ENCODE measurements around the gene NSMCE4A. TPM values are rescaled to one million over a fixed set of nuclear protein-coding genes. Genes with fewer than 3 reads are reported as not detected.

Gene NSMCE4A
- polyA plus RNA-seq, 1 donor (not counting 4 experiments of a cell fraction or from before 2014, with no cell fraction given) = 52.0 TPM

DNA sequence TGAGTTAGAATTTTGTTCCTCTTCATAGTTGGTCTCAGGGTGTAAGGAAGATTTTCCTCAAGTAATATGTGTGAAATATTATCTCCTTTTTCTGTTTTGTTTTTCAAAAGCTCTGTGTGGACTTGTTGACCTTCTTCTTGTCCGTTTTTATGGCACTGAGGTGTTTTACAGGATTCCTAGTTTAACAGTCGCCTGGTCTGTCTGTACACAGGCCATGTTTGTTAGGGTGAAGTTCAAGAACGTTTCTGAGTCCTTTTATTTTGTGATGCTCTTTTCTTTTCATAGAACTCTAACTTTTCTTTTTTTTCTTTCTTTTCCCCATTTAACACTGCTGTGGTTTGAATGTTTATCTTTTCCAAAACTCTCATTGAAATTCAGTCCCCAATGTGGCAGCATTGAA lies 32.4 kb upstream of the NSMCE4A start:
- no peaks in the 10 kb centered on the region for H3K36me3 ChIP-seq (ENCODE audit: control insufficient read depth in 2 of 2, extremely low read depth in 1 of 2, insufficient read depth in 2 of 2, low read length in 2 of 2)
- no peaks in the 10 kb centered on the region for H3K9me3 ChIP-seq (ENCODE audit: control insufficient read depth, low read depth, low read length)
- FAIRE-seq (no peak), DNase-seq (ENCODE audit: low read depth, low spot score) (no peak)
- no peak overlapping the region for H3K27ac ChIP-seq (ENCODE audit: control insufficient read depth, insufficient read depth, low read length)
- TF ChIP-seq, protein P1, sequence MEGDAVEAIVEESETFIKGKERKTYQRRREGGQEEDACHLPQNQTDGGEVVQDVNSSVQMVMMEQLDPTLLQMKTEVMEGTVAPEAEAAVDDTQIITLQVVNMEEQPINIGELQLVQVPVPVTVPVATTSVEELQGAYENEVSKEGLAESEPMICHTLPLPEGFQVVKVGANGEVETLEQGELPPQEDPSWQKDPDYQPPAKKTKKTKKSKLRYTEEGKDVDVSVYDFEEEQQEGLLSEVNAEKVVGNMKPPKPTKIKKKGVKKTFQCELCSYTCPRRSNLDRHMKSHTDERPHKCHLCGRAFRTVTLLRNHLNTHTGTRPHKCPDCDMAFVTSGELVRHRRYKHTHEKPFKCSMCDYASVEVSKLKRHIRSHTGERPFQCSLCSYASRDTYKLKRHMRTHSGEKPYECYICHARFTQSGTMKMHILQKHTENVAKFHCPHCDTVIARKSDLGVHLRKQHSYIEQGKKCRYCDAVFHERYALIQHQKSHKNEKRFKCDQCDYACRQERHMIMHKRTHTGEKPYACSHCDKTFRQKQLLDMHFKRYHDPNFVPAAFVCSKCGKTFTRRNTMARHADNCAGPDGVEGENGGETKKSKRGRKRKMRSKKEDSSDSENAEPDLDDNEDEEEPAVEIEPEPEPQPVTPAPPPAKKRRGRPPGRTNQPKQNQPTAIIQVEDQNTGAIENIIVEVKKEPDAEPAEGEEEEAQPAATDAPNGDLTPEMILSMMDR (optimal IDR thresholded peaks at IDR 0.05 in 1 of 3, IDR thresholded peaks at IDR 0.05 in 1 of 3, conservative IDR thresholded peaks at IDR 0.05 in 1 of 3; ENCODE audit: extremely low read depth in 1 of 3, insufficient read depth in 2 of 3, low read length in 3 of 3) = no peak
- no peak for TF ChIP-seq EZH2 (IDR thresholded peaks at IDR 0.05; ENCODE audit: low read length)
- H3K79me2 ChIP-seq (ENCODE audit: control insufficient read depth, insufficient read depth, low read length) = no peaks in the 10 kb centered on the region
- no peaks in the 10 kb centered on the region for H4K20me1 ChIP-seq (ENCODE audit: control insufficient read depth, extremely low read depth, insufficient read depth, low read length)
- dilution Hi-C loops (cut with MboI; ENCODE audit: extremely low pct_ligation_motif_present, low sequenced_read_pairs) = no loop called here
- H3K4me2 ChIP-seq (ENCODE audit: control insufficient read depth, extremely low read depth, insufficient read depth, low read depth, low read length) = no peak overlapping the region
- H3K4me1 ChIP-seq (ENCODE audit: control insufficient read depth, extremely low read depth, insufficient read depth, low read length) = no peaks in the 10 kb centered on the region
- no peak overlapping the region for H2AFZ ChIP-seq (ENCODE audit: control insufficient read depth, low read length)
- no peak overlapping the region for H3K4me3 ChIP-seq (ENCODE audit: control insufficient read depth in 2 of 3, extremely low read depth in 1 of 3, insufficient read depth in 2 of 3, low read depth in 1 of 3, low read length in 3 of 3)
- H3K27me3 ChIP-seq (ENCODE audit: control insufficient read depth, extremely low read depth, insufficient read depth, low read length) = no peaks in the 10 kb centered on the region
- H3K9ac ChIP-seq (ENCODE audit: control insufficient read depth, extremely low read depth, insufficient read depth, low read length) = no peak overlapping the region
- H3K9me1 ChIP-seq (ENCODE audit: control insufficient read depth, extremely low read depth, insufficient read depth, low read length) = no peaks in the 10 kb centered on the region

DNA sequence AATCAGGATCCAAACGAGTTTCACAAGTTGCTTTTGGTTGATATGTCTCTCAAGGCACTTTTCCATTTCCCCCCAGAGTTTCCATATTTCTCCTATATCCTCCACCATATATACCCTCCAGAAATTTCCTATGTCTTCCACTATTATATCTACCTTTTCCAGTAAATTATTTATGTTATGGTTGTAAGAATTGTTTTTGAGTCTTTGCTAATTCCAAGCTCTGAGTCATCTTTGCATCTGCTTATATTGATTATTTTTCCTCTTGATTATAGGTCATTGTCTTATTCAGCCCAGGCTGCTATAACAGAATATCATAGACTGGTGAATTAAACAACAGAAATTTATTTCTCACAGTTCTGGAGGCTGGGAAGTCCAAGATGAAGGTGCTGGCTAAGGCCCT lies 26.7 kb upstream of the NSMCE4A start:
- no peak overlapping the region for H3K27ac ChIP-seq (ENCODE audit: control insufficient read depth, insufficient read depth, low read length)
- no peak for DNase-seq (ENCODE audit: low read depth, low spot score)
- H3K9me1 ChIP-seq (ENCODE audit: control insufficient read depth, extremely low read depth, insufficient read depth, low read length) = no peaks in the 10 kb centered on the region
- no peak overlapping the region for H2AFZ ChIP-seq (ENCODE audit: control insufficient read depth, low read length)
- TF ChIP-seq EZH2 (IDR thresholded peaks at IDR 0.05; ENCODE audit: low read length) = no peak
- TF ChIP-seq, protein P1 (optimal IDR thresholded peaks at IDR 0.05 in 1 of 3, IDR thresholded peaks at IDR 0.05 in 1 of 3, conservative IDR thresholded peaks at IDR 0.05 in 1 of 3; ENCODE audit: extremely low read depth in 1 of 3, insufficient read depth in 2 of 3, low read length in 3 of 3) = no peak
- H3K9me3 ChIP-seq (ENCODE audit: control insufficient read depth, low read depth, low read length) = no peaks in the 10 kb centered on the region
- no peaks in the 10 kb centered on the region for H4K20me1 ChIP-seq (ENCODE audit: control insufficient read depth, extremely low read depth, insufficient read depth, low read length)
- no peaks in the 10 kb centered on the region for H3K27me3 ChIP-seq (ENCODE audit: control insufficient read depth, extremely low read depth, insufficient read depth, low read length)
- H3K36me3 ChIP-seq (ENCODE audit: control insufficient read depth in 2 of 2, extremely low read depth in 1 of 2, insufficient read depth in 2 of 2, low read length in 2 of 2) = no peaks in the 10 kb centered on the region
- no peak overlapping the region for H3K4me3 ChIP-seq (ENCODE audit: control insufficient read depth in 2 of 3, extremely low read depth in 1 of 3, insufficient read depth in 2 of 3, low read depth in 1 of 3, low read length in 3 of 3)
- no peaks in the 10 kb centered on the region for H3K4me1 ChIP-seq (ENCODE audit: control insufficient read depth, extremely low read depth, insufficient read depth, low read length)
- dilution Hi-C loops (cut with MboI; ENCODE audit: extremely low pct_ligation_motif_present, low sequenced_read_pairs) = no loop called here
- no peak for FAIRE-seq
- H3K79me2 ChIP-seq (ENCODE audit: control insufficient read depth, insufficient read depth, low read length) = no peaks in the 10 kb centered on the region
- no peak overlapping the region for H3K9ac ChIP-seq (ENCODE audit: control insufficient read depth, extremely low read depth, insufficient read depth, low read length)
- H3K4me2 ChIP-seq (ENCODE audit: control insufficient read depth, extremely low read depth, insufficient read depth, low read depth, low read length) = no peak overlapping the region
